Lower lobe of right lung (tissue), 2 donors: ENCODE data around the gene ASCC3. TPM values are rescaled to one million over a fixed set of nuclear protein-coding genes. Genes with fewer than 3 reads are reported as not detected.

ENCODE experiments used
- ATAC-seq, 2 donors: fragments of 200-7000 bp; cut with Tn5 transposase; one replicate each; pipeline ENCODE4 v1.9.1; 2020 to 2022; ENCODE audit warnings: mild to moderate bottlenecking in 2 of 2, moderate library complexity in 2 of 2
- DNase-seq: peaks from one replicate; pipeline ENCODE4 v3.0.0-alpha.2; 2020
- H3K27ac ChIP-seq: fragments of 200-600 bp; one replicate; pipeline ENCODE4 v1.8.0; 2022
- H3K27me3 ChIP-seq: fragments of 200-600 bp; one replicate; pipeline ENCODE4 v1.8.0; 2022; ENCODE audit warnings: low read depth
- H3K36me3 ChIP-seq: fragments of 200-600 bp; one replicate; pipeline ENCODE4 v1.8.0; 2022; ENCODE audit warnings: mild to moderate bottlenecking
- H3K4me1 ChIP-seq: fragments of 200-600 bp; one replicate; pipeline ENCODE4 v1.8.0; 2022
- H3K4me3 ChIP-seq: fragments of 200-600 bp; one replicate; pipeline ENCODE4 v1.8.0; 2022; ENCODE audit warnings: mild to moderate bottlenecking
- H3K9me3 ChIP-seq: fragments of 200-600 bp; one replicate; pipeline ENCODE4 v1.8.0; 2022
- CTCF ChIP-seq: fragments of 200-600 bp; IDR thresholded peaks from one replicate; pipeline ENCODE4 v1.8.0; 2022; ENCODE audit warnings: antibody characterized with exemption, mild to moderate bottlenecking
- intact Hi-C: fragments of 100-400 bp; cut with DNase I; formaldehyde crosslinking; loops from one replicate; pipeline ENCODE4 v1.11.0; 2022
- total RNA-seq: library from RNA; stranded (reverse); fragmentation: NEBNext Ultra II Directional; extraction: Animal tissue kit (Norgen Biotek cat#: 25700); gene quantifications from one replicate; pipeline ENCODE4 v1.2.1, GENCODE V29; 2021
- donor health status: DM: no; HTN: yes; CAD: no; lungs with severe emphysema.

ASCC3 gene
- total RNA-seq, 1 donor from 2014 or later: 34.8 TPM

GRCh38 chr6:100920028-100920605, 39.0 kb upstream of the ASCC3 start:
- no peak for TF ChIP-seq CTCF
- Histone ChIP-seq H3K36me3 (no peaks in the 10 kb centered on the region), H3K27me3 (no peaks in the 10 kb centered on the region), H3K27ac (no peak overlapping the region), H3K4me1 (no peaks in the 10 kb centered on the region), H3K4me3 (no peak overlapping the region), H3K9me3 (no peaks in the 10 kb centered on the region)
- ATAC-seq (no peak), DNase-seq (no peak)
- intact Hi-C loops: no loop called here

DNA sequence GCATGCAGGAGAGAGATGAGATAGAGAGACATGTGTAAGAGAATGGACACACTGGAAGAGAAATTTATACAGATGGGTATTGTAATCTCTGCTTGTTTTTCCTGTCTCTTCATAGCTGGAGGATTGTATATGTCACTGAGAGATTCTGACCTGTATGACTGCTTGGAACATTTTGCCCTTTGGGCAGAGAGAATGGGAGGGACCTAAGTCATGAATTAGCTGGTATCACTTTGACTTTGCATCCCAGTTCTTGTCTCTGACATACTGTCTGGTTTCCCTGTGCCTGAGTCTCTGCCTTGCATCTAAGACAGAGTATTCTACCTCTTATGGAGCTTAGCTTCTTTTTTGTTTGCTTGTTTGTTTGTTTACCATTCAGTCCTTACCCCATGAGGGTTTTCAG, 37.0 kb upstream of the ASCC3 start:
- no peak for TF ChIP-seq CTCF
- H3K9me3 ChIP-seq: no peaks in the 10 kb centered on the region
- DNase-seq: no peak
- no peaks in the 10 kb centered on the region for H3K27me3 ChIP-seq
- ATAC-seq: no peak
- H3K27ac ChIP-seq: no peak overlapping the region
- H3K36me3 ChIP-seq: no peaks in the 10 kb centered on the region
- intact Hi-C loops: no loop called here
- H3K4me3 ChIP-seq: no peak overlapping the region
- H3K4me1 ChIP-seq: no peaks in the 10 kb centered on the region

DNA sequence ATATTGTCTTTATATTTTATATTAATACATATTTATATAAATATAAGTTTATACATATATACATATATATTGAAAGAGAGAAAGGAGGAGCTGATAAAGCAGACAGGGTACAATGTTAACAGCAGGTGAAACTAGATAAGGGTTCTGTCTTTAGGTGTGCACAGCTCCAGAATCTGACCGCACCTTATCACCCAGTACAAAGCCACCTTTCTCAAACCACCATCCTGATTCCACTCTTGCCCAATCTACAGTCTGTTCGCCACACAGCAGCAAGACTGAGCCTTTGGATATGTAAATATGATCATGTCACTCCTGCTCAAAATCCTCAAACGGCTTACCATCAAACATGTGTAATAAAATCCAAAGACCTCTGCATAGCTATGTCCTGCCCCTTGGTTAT, 34.7 kb upstream of the ASCC3 start:
- Histone ChIP-seq H3K9me3 (no peaks in the 10 kb centered on the region), H3K27me3 (no peaks in the 10 kb centered on the region), H3K36me3 (no peaks in the 10 kb centered on the region), H3K4me1 (no peaks in the 10 kb centered on the region), H3K27ac (no peak overlapping the region), H3K4me3 (no peak overlapping the region)
- TF ChIP-seq CTCF: no peak
- ATAC-seq (no peak), DNase-seq (no peak)
- intact Hi-C loops: no loop called here

DNA sequence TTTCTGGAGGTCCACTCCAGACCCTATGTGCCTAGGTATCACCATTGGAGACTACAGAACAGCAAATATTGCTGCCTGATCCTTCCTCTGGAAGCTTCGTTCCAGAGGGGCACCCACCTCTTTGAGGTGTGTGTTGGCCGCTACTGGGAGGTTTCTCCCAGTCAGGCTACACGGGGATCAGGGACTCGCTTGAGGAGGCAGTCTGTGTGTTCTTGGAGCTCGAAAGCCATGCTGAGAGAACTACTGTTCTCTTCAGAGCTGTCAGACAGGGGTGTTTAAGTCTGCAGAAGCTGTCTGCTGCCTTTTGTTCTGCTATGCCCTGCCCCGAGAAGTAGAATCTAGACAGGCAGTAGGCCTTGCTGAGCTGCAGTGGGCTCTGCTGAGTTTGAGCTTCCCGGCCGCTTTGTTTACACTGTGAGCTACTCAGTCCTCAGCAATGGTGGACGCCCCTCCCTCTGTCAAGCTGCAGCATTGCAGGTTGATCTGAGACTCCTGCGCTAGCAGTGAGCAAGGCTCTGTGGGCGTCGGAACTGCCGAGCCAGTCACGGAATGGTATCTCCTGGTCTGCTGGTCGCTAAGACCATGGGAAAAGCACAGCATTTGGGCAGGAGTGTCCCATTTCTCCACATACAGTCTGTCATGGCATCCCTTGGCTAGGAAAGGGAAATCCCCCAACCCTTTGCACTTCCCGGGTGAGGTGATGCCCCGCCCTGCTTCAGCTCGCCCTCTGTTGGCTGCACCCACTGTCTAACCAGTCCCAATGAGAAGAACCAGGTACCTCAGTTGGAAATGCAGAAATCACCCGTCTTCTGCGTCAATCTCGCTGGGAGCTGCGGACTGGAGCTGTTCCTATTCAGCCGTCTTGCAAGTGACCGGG, 32.5 kb upstream of the ASCC3 start:
- H3K4me1 ChIP-seq: no peaks in the 10 kb centered on the region
- H3K4me3 ChIP-seq: no peak overlapping the region
- no peak for TF ChIP-seq CTCF
- no peaks in the 10 kb centered on the region for H3K36me3 ChIP-seq
- H3K27ac ChIP-seq: no peak overlapping the region
- H3K9me3 ChIP-seq: no peaks in the 10 kb centered on the region
- DNase-seq (peak; percentile 37), ATAC-seq (no peak)
- intact Hi-C loops: no loop called here
- no peaks in the 10 kb centered on the region for H3K27me3 ChIP-seq

- Histone ChIP-seq H3K36me3 (no peaks in the 10 kb centered on the region), H3K4me3 (no peak overlapping the region), H3K4me1 (no peaks in the 10 kb centered on the region), H3K27ac (no peak overlapping the region), H3K9me3 (no peaks in the 10 kb centered on the region), H3K27me3 (no peaks in the 10 kb centered on the region)
- ATAC-seq (no peak), DNase-seq (no peak)
- intact Hi-C loops: no loop called here
- TF ChIP-seq CTCF: no peak
Observed at GRCh38 chr6:100906325-100906724, 25.2 kb upstream of the ASCC3 start.
